HEK293 (cell line): ENCODE data around the gene SUMO3.

Experiments used
- CTCF ChIA-PET: fragments of 350-600 bp; formaldehyde crosslinking; extraction: SDS; loops from one replicate; lab custom pipeline; 2021; ENCODE audit warnings: antibody characterized with exemption; lab: Yijun Ruan, JAX
- POLR2A ChIA-PET: fragments of 300-600 bp; formaldehyde crosslinking; extraction: SDS; loops from one replicate; lab custom pipeline; 2020; ENCODE audit warnings: antibody characterized with exemption, inconsistent platforms; lab: Yijun Ruan, JAX
- H3K27ac ChIP-seq: fragments of 200-500 bp; sonication (Bioruptor generic); 2 replicates; pipeline ENCODE4 v1.5.1; 2014; ENCODE audit warnings: low read depth, low read length, control low read depth, inconsistent platforms; ENCODE audit errors: extremely low read depth
- H3K36me3 ChIP-seq, 2 experiments: fragments of 200-500 bp in 1 of 2; sonication (Bioruptor generic) in 1 of 2; 1 replicate in 1 of 2; 2 replicates in 1 of 2; pipeline ENCODE4 v1.5.1; 2014 to 2017; ENCODE audit warnings: inconsistent platforms in 2 of 2, low read length in 2 of 2; ENCODE audit not compliant: control insufficient read depth in 2 of 2, insufficient read depth in 1 of 2
- H3K4me1 ChIP-seq: fragments of 200-500 bp; sonication (Bioruptor generic); 2 replicates; pipeline ENCODE4 v1.5.1; 2014; ENCODE audit warnings: mild to moderate bottlenecking, low read length, inconsistent platforms; ENCODE audit not compliant: control insufficient read depth, insufficient read depth
- H3K4me3 ChIP-seq: 2 replicates; pipeline ENCODE4 v1.5.1; 2011; ENCODE audit warnings: low read depth, mild to moderate bottlenecking, control low read depth, low read length, moderate library complexity
- H3K9me3 ChIP-seq: fragments of 200-500 bp; sonication (Bioruptor generic); 2 replicates; pipeline ENCODE4 v1.5.1; 2014; ENCODE audit warnings: low read depth, low read length, inconsistent platforms; ENCODE audit not compliant: control insufficient read depth, insufficient read depth
- HOXA7 ChIP-seq: sonication (generic); formaldehyde crosslinking; IDR thresholded peaks from 2 replicates; pipeline ENCODE4 v1.8.1; 2022; ENCODE audit warnings: missing genetic modification reagents, borderline replicate concordance
- IKZF3 ChIP-seq: fragments of 450-650 bp; IDR thresholded peaks from 2 replicates; pipeline ENCODE4 v1.5.0; 2018; ENCODE audit warnings: missing biosample characterization, mild to moderate bottlenecking, missing genetic modification characterization, moderate library complexity
- KLF7 ChIP-seq: fragments of 450-650 bp; formaldehyde crosslinking; IDR thresholded peaks from 2 replicates; pipeline ENCODE4 v1.5.1; 2016; ENCODE audit warnings: missing biosample characterization, missing genetic modification characterization, borderline replicate concordance
- KLF8 ChIP-seq: fragments of 450-650 bp; formaldehyde crosslinking; IDR thresholded peaks from 2 replicates; pipeline ENCODE4 v1.5.1; 2016; ENCODE audit warnings: missing biosample characterization, missing genetic modification characterization
- RBAK ChIP-seq: fragments of 450-650 bp; formaldehyde crosslinking; IDR thresholded peaks from 2 replicates; pipeline ENCODE4 v1.5.1; 2016; ENCODE audit warnings: missing biosample characterization, missing genetic modification characterization
- REPIN1 ChIP-seq: fragments of 450-650 bp; formaldehyde crosslinking; IDR thresholded peaks from 2 replicates; pipeline ENCODE4 v1.5.1; 2017; ENCODE audit warnings: missing biosample characterization, missing genetic modification characterization, low read depth
- TRIM28 ChIP-seq: IDR thresholded peaks from 2 replicates; pipeline ENCODE4 v1.6.1; 2011; ENCODE audit warnings: low read length, control low read depth, borderline replicate concordance
- YY2 ChIP-seq: fragments of 450-650 bp; formaldehyde crosslinking; IDR thresholded peaks from 2 replicates; pipeline ENCODE4 v1.5.1; 2016; ENCODE audit warnings: missing biosample characterization, missing genetic modification characterization
- ZBTB10 ChIP-seq: fragments of 450-650 bp; formaldehyde crosslinking; IDR thresholded peaks from 2 replicates; pipeline ENCODE4 v1.5.1; 2016; ENCODE audit warnings: missing biosample characterization, missing genetic modification characterization
- ZBTB17 ChIP-seq: fragments of 450-650 bp; formaldehyde crosslinking; IDR thresholded peaks from 2 replicates; pipeline ENCODE4 v1.5.1; 2016; ENCODE audit warnings: missing biosample characterization, missing genetic modification characterization
- ZNF132 ChIP-seq: fragments of 450-650 bp; formaldehyde crosslinking; IDR thresholded peaks from 2 replicates; pipeline ENCODE4 v1.5.1; 2017; ENCODE audit warnings: missing biosample characterization, missing genetic modification characterization, borderline replicate concordance
- ZNF157 ChIP-seq: fragments of 450-650 bp; formaldehyde crosslinking; IDR thresholded peaks from 2 replicates; pipeline ENCODE4 v1.5.1; 2016; ENCODE audit warnings: missing biosample characterization, missing genetic modification characterization
- ZNF211 ChIP-seq: fragments of 450-650 bp; formaldehyde crosslinking; IDR thresholded peaks from 2 replicates; pipeline ENCODE4 v1.5.1; 2016; ENCODE audit warnings: low read depth, missing biosample characterization, missing genetic modification characterization
- ZNF311 ChIP-seq: fragments of 450-650 bp; formaldehyde crosslinking; IDR thresholded peaks from 2 replicates; pipeline ENCODE4 v1.5.1; 2017; ENCODE audit warnings: missing biosample characterization, missing genetic modification characterization, borderline replicate concordance
- ZNF350 ChIP-seq: fragments of 450-650 bp; formaldehyde crosslinking; IDR thresholded peaks from 2 replicates; pipeline ENCODE4 v1.5.0; 2017; ENCODE audit warnings: missing biosample characterization, mild to moderate bottlenecking, missing genetic modification characterization
- ZNF423 ChIP-seq: fragments of 450-650 bp; formaldehyde crosslinking; IDR thresholded peaks from 2 replicates; pipeline ENCODE4 v1.5.1; 2016; ENCODE audit warnings: missing biosample characterization, missing genetic modification characterization
- ZNF433 ChIP-seq: fragments of 450-650 bp; formaldehyde crosslinking; IDR thresholded peaks from 2 replicates; pipeline ENCODE4 v1.5.1; 2016; ENCODE audit warnings: missing biosample characterization, missing genetic modification characterization, low read depth
- ZNF501 ChIP-seq: fragments of 450-650 bp; formaldehyde crosslinking; IDR thresholded peaks from 2 replicates; pipeline ENCODE4 v1.5.1; 2016; ENCODE audit warnings: missing biosample characterization, missing genetic modification characterization
- ZNF521 ChIP-seq: fragments of 450-650 bp; formaldehyde crosslinking; IDR thresholded peaks from 2 replicates; pipeline ENCODE4 v1.5.1; 2017; ENCODE audit warnings: missing biosample characterization, mild to moderate bottlenecking, missing genetic modification characterization
- ZNF626 ChIP-seq: fragments of 450-650 bp; sonication (Bioruptor Pico); formaldehyde crosslinking; IDR thresholded peaks from 2 replicates; pipeline ENCODE4 v1.5.1; 2018; ENCODE audit warnings: missing biosample characterization, missing genetic modification characterization, inconsistent platforms
- ZNF645 ChIP-seq: fragments of 450-650 bp; formaldehyde crosslinking; IDR thresholded peaks from 2 replicates; pipeline ENCODE4; 2016; ENCODE audit warnings: missing biosample characterization, missing genetic modification characterization
- ZNF658 ChIP-seq: fragments of 450-650 bp; formaldehyde crosslinking; IDR thresholded peaks from 2 replicates; pipeline ENCODE4; 2016; ENCODE audit warnings: missing biosample characterization, missing genetic modification characterization
- ZNF701 ChIP-seq: fragments of 450-650 bp; formaldehyde crosslinking; IDR thresholded peaks from 2 replicates; pipeline ENCODE4 v1.5.1; 2016; ENCODE audit warnings: missing biosample characterization, missing genetic modification characterization
- ZNF747 ChIP-seq: fragments of 450-650 bp; formaldehyde crosslinking; IDR thresholded peaks from 2 replicates; pipeline ENCODE4 v1.5.1; 2016; ENCODE audit warnings: missing biosample characterization, missing genetic modification characterization
- ZNF777 ChIP-seq: fragments of 450-650 bp; formaldehyde crosslinking; IDR thresholded peaks from 2 replicates; pipeline ENCODE4 v1.5.1; 2017; ENCODE audit warnings: missing biosample characterization, missing genetic modification characterization, borderline replicate concordance
- ZNF843 ChIP-seq: fragments of 450-650 bp; formaldehyde crosslinking; IDR thresholded peaks from 2 replicates; pipeline ENCODE4 v1.5.1; 2016; ENCODE audit warnings: missing biosample characterization, missing genetic modification characterization
- ZSCAN30 ChIP-seq: fragments of 450-650 bp; IDR thresholded peaks from 2 replicates; pipeline ENCODE4 v1.5.1; 2018; ENCODE audit warnings: missing biosample characterization, mild to moderate bottlenecking, missing genetic modification characterization, moderate library complexity
- TF ChIP-seq, protein P1 (sequence below): fragments of 450-650 bp; formaldehyde crosslinking; IDR thresholded peaks from 2 replicates; pipeline ENCODE4 v1.5.1; 2017; ENCODE audit warnings: missing biosample characterization, missing genetic modification characterization
- TF ChIP-seq, protein P2 (sequence below): fragments of 450-650 bp; formaldehyde crosslinking; IDR thresholded peaks from 2 replicates; pipeline ENCODE4 v1.5.1; 2016; ENCODE audit warnings: missing biosample characterization, missing genetic modification characterization

SUMO3 gene

GRCh38 chr21:44758781-44759627 is 58.9 kb downstream of the SUMO3 start:
- TF ChIP-seq ZNF501 (tag by site-specific recombination): no peak
- no peak for TF ChIP-seq IKZF3
- TF ChIP-seq, protein P1, sequence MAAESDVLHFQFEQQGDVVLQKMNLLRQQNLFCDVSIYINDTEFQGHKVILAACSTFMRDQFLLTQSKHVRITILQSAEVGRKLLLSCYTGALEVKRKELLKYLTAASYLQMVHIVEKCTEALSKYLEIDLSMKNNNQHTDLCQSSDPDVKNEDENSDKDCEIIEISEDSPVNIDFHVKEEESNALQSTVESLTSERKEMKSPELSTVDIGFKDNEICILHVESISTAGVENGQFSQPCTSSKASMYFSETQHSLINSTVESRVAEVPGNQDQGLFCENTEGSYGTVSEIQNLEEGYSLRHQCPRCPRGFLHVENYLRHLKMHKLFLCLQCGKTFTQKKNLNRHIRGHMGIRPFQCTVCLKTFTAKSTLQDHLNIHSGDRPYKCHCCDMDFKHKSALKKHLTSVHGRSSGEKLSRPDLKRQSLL (tag by site-specific recombination): no peak
- TF ChIP-seq ZBTB17 (tag by site-specific recombination): no peak
- no peak for TF ChIP-seq ZSCAN30 (tag by site-specific recombination)
- TF ChIP-seq TRIM28: no peak
- no peak for TF ChIP-seq ZNF747 (tag by site-specific recombination)
- no peak for TF ChIP-seq ZNF777
- TF ChIP-seq ZNF626 (tag by site-specific recombination): no peak
- no peak for TF ChIP-seq ZBTB10
- TF ChIP-seq ZNF658: no peak
- no peak for TF ChIP-seq ZNF132 (tag by site-specific recombination)
- no peak for TF ChIP-seq YY2 (tag by site-specific recombination)
- TF ChIP-seq, protein P2, sequence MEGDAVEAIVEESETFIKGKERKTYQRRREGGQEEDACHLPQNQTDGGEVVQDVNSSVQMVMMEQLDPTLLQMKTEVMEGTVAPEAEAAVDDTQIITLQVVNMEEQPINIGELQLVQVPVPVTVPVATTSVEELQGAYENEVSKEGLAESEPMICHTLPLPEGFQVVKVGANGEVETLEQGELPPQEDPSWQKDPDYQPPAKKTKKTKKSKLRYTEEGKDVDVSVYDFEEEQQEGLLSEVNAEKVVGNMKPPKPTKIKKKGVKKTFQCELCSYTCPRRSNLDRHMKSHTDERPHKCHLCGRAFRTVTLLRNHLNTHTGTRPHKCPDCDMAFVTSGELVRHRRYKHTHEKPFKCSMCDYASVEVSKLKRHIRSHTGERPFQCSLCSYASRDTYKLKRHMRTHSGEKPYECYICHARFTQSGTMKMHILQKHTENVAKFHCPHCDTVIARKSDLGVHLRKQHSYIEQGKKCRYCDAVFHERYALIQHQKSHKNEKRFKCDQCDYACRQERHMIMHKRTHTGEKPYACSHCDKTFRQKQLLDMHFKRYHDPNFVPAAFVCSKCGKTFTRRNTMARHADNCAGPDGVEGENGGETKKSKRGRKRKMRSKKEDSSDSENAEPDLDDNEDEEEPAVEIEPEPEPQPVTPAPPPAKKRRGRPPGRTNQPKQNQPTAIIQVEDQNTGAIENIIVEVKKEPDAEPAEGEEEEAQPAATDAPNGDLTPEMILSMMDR (tag by site-specific recombination): no peak
- TF ChIP-seq ZNF843 (tag by site-specific recombination): no peak
- TF ChIP-seq KLF7: no peak
- TF ChIP-seq, all 188 proteins: peak for 0
- H3K9me3 ChIP-seq: no peaks in the 10 kb centered on the region
- no peaks in the 10 kb centered on the region for H3K36me3 ChIP-seq
- CTCF ChIA-PET: interaction anchor here (0.6 to 1.9 kb wide), 3 partner anchors 23 to 378 kb away, joined by 3 to 5 read pairs (median 3); no protein-coding TSS in a partner anchor
- no peak overlapping the region for H3K27ac ChIP-seq
- POLR2A ChIA-PET: no interaction called here
- H3K4me3 ChIP-seq: no peak overlapping the region
- no peaks in the 10 kb centered on the region for H3K4me1 ChIP-seq

DNA sequence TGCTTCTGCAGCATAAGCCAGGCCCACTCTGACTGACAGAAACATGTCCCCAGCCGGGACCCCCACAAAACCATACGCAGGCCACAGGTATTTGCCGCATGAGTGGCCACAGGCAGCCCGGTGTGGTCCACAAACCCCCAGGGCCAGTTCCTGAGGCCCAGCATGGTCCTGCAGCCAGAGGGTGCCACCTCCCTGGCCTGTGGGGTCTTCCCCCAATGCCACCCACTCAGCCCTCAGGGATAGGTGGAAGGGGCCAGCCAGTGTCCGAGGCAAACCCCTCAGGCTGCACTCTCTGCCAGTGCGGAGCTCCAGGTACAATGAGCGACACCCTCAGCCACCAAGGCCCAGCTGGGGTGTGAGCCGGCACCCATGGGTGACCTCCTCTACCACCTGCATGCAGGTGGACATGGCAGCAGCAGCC is 59.7 kb downstream of the SUMO3 start:
- ChIA-PET POLR2A (no interaction called here), CTCF (no interaction called here)
- H3K27ac ChIP-seq: no peak overlapping the region
- H3K9me3 ChIP-seq: no peaks in the 10 kb centered on the region
- H3K4me1 ChIP-seq: no peaks in the 10 kb centered on the region
- H3K4me3 ChIP-seq: no peak overlapping the region
- H3K36me3 ChIP-seq: no peaks in the 10 kb centered on the region
- TF ChIP-seq ZNF433 (no peak), HOXA7 (CRISPR knock-in tag) (no peak), ZNF645 (tag by site-specific recombination) (no peak), ZNF350 (tag by site-specific recombination) (no peak), ZNF521 (no peak), RBAK (tag by site-specific recombination) (no peak), ZNF211 (tag by site-specific recombination) (no peak), ZNF311 (no peak), REPIN1 (tag by site-specific recombination) (no peak), ZNF423 (tag by site-specific recombination) (no peak), ZNF701 (tag by site-specific recombination) (no peak), ZNF157 (tag by site-specific recombination) (no peak), KLF8 (tag by site-specific recombination) (no peak)
